Measurements from ENCODE around the gene MYOG.

MYOG gene

GRCh38 chr1:203043830-203044545 lies 41.8 kb downstream of the MYOG start:
- H3K27me3 ChIP-seq (ENCODE audit: insufficient read depth, low read length, poor library complexity, severe bottlenecking): no peaks in the 10 kb centered on the region
- no peak overlapping the region for H3K4me2 ChIP-seq (ENCODE audit: low read depth, low read length, poor library complexity, severe bottlenecking)
- no peaks in the 10 kb centered on the region for H3F3A ChIP-seq (ENCODE audit: low read depth)
- H4K20me1 ChIP-seq (ENCODE audit: insufficient read depth, low read length, poor library complexity, severe bottlenecking): no peaks in the 10 kb centered on the region
- no peak overlapping the region for H2AFZ ChIP-seq (ENCODE audit: low read length)
- H3K9me3 ChIP-seq (ENCODE audit: insufficient read depth, low read depth, low read length): no peaks in the 10 kb centered on the region
- no peaks in the 10 kb centered on the region for H3K79me2 ChIP-seq (ENCODE audit: insufficient read depth, low read length)
- no peaks in the 10 kb centered on the region for H3K4me1 ChIP-seq (ENCODE audit: insufficient read depth, low read length, poor library complexity, severe bottlenecking)
- no peaks in the 10 kb centered on the region for H3K36me3 ChIP-seq (ENCODE audit: insufficient read depth, low read length)
- H3K9ac ChIP-seq (ENCODE audit: low read depth, low read length, poor library complexity, severe bottlenecking): no peak overlapping the region
- no peaks in the 10 kb centered on the region for H3K9me2 ChIP-seq (replicated peaks; ENCODE audit: low read depth, low read length)
- TF ChIP-seq EZH2phosphoT487 (IDR thresholded peaks at IDR 0.05; ENCODE audit: borderline replicate concordance) (no peak), CTCF (conservative IDR thresholded peaks at IDR 0.05; ENCODE audit: low read length) (no peak)
- no peak overlapping the region for H3K4me3 ChIP-seq (ENCODE audit: low read length, poor library complexity, severe bottlenecking)

DNA sequence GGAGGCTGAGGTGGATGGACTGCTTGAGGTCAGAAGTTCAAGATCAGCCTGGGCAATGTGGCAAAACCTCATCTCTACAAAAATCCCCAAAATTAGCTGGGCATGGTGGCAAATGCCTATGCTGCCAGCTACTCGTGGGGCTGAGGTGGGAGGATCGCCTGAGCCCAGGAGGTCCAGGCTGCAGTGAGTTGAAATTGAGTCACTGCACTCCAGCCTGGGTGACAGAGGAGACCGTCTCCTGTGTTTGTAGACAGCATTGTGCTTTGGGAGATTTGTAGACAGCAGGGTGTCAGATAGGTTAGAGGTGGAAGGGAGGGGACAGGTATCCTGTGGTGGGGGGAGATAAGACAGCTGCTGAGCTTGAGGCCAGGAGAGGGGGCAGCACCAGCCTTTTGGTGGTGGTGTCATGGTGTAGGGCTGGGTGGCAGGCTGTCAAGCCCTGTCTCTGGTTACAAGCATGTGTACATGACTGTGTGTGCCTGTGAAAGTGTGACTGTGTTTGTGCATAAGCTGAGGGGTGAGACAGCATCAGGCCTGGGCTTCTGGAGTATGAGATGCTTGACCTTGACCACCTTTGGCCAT lies 44.4 kb downstream of the MYOG start:
- TF ChIP-seq EZH2phosphoT487 (IDR thresholded peaks at IDR 0.05; ENCODE audit: borderline replicate concordance): no peak
- no peak for TF ChIP-seq CTCF (conservative IDR thresholded peaks at IDR 0.05; ENCODE audit: low read length)
- Histone ChIP-seq H3F3A (ENCODE audit: low read depth) (no peaks in the 10 kb centered on the region), H3K36me3 (ENCODE audit: insufficient read depth, low read length) (no peaks in the 10 kb centered on the region), H3K4me2 (ENCODE audit: low read depth, low read length, poor library complexity, severe bottlenecking) (no peak overlapping the region), H3K4me3 (ENCODE audit: low read length, poor library complexity, severe bottlenecking) (no peak overlapping the region), H3K4me1 (ENCODE audit: insufficient read depth, low read length, poor library complexity, severe bottlenecking) (peaks cover 7% of the 10 kb centered on the region), H3K9me2 (replicated peaks; ENCODE audit: low read depth, low read length) (no peaks in the 10 kb centered on the region), H4K20me1 (ENCODE audit: insufficient read depth, low read length, poor library complexity, severe bottlenecking) (no peaks in the 10 kb centered on the region), H3K79me2 (ENCODE audit: insufficient read depth, low read length) (no peaks in the 10 kb centered on the region), H3K27me3 (ENCODE audit: insufficient read depth, low read length, poor library complexity, severe bottlenecking) (no peaks in the 10 kb centered on the region), H3K9ac (ENCODE audit: low read depth, low read length, poor library complexity, severe bottlenecking) (no peak overlapping the region), H2AFZ (ENCODE audit: low read length) (no peak overlapping the region), H3K9me3 (ENCODE audit: insufficient read depth, low read depth, low read length) (no peaks in the 10 kb centered on the region)

DNA sequence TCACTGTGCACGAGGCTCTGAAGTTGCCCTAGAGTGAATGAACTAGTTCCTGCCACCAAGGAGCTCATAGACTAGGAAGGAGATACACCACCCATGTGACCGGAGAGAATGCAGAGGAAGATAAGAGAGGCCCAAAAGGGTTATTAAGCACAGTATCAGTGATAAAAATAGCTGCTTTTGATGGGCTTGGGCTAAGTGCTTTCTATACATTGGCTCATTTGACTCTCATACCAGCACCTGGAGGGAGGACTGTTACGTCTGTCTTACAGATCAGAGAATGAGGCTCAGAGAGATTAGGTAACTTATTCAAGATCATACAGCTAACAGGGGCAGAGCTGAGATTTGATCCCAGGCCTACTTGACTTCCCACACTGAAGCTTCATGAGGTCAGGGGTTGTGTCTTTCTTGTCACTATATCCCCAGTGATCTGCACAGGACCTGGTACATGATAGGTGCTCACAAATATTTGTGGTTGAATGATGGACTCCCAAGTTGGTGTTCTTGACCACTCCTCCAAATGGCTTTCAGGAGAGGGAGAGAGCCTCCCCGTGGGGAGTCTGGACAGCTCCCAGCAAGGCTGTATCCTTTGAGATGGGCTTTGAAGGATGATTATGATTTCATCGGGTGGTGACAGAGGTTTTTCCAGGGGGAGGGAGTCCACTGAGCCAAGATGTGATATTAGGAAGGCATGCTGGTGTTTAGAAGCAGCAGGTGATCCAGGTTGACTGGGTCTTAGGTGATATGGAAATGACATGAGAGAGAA lies 45.1 kb downstream of the MYOG start:
- H3K4me1 ChIP-seq (ENCODE audit: insufficient read depth, low read length, poor library complexity, severe bottlenecking): peaks cover 7% of the 10 kb centered on the region
- no peak overlapping the region for H3K4me3 ChIP-seq (ENCODE audit: low read length, poor library complexity, severe bottlenecking)
- H3K9me3 ChIP-seq (ENCODE audit: insufficient read depth, low read depth, low read length): no peaks in the 10 kb centered on the region
- H3K79me2 ChIP-seq (ENCODE audit: insufficient read depth, low read length): no peaks in the 10 kb centered on the region
- H3K9me2 ChIP-seq (replicated peaks; ENCODE audit: low read depth, low read length): no peaks in the 10 kb centered on the region
- H2AFZ ChIP-seq (ENCODE audit: low read length): no peak overlapping the region
- no peaks in the 10 kb centered on the region for H4K20me1 ChIP-seq (ENCODE audit: insufficient read depth, low read length, poor library complexity, severe bottlenecking)
- no peaks in the 10 kb centered on the region for H3K27me3 ChIP-seq (ENCODE audit: insufficient read depth, low read length, poor library complexity, severe bottlenecking)
- no peaks in the 10 kb centered on the region for H3K36me3 ChIP-seq (ENCODE audit: insufficient read depth, low read length)
- no peak overlapping the region for H3K4me2 ChIP-seq (ENCODE audit: low read depth, low read length, poor library complexity, severe bottlenecking)
- H3F3A ChIP-seq (ENCODE audit: low read depth): no peaks in the 10 kb centered on the region
- no peak overlapping the region for H3K9ac ChIP-seq (ENCODE audit: low read depth, low read length, poor library complexity, severe bottlenecking)
- no peak for TF ChIP-seq EZH2phosphoT487 (IDR thresholded peaks at IDR 0.05; ENCODE audit: borderline replicate concordance)
- no peak for TF ChIP-seq CTCF (conservative IDR thresholded peaks at IDR 0.05; ENCODE audit: low read length)
